ENCODE results near the gene NDEL1.

GRCh38 chr17:8459107-8459506 is 23.4 kb downstream of the NDEL1 start:
- TF ChIP-seq, protein P1, sequence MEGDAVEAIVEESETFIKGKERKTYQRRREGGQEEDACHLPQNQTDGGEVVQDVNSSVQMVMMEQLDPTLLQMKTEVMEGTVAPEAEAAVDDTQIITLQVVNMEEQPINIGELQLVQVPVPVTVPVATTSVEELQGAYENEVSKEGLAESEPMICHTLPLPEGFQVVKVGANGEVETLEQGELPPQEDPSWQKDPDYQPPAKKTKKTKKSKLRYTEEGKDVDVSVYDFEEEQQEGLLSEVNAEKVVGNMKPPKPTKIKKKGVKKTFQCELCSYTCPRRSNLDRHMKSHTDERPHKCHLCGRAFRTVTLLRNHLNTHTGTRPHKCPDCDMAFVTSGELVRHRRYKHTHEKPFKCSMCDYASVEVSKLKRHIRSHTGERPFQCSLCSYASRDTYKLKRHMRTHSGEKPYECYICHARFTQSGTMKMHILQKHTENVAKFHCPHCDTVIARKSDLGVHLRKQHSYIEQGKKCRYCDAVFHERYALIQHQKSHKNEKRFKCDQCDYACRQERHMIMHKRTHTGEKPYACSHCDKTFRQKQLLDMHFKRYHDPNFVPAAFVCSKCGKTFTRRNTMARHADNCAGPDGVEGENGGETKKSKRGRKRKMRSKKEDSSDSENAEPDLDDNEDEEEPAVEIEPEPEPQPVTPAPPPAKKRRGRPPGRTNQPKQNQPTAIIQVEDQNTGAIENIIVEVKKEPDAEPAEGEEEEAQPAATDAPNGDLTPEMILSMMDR (IDR thresholded peaks at IDR 0.05), result no peak
- no peak for TF ChIP-seq EP300 (IDR thresholded peaks at IDR 0.05)
- no peak for TF ChIP-seq POLR2AphosphoS5 (IDR thresholded peaks at IDR 0.05)
- TF ChIP-seq POLR2A (IDR thresholded peaks at IDR 0.05), result no peak

Data from suprapubic skin (tissue), 4 donors.